ENCODE data around the gene LSR. TPM values are rescaled to one million over a fixed set of nuclear protein-coding genes. Genes with fewer than 3 reads are reported as not detected.

Gene LSR
- total RNA-seq, 2 donors from 2014 or later = 252 TPM

DNA sequence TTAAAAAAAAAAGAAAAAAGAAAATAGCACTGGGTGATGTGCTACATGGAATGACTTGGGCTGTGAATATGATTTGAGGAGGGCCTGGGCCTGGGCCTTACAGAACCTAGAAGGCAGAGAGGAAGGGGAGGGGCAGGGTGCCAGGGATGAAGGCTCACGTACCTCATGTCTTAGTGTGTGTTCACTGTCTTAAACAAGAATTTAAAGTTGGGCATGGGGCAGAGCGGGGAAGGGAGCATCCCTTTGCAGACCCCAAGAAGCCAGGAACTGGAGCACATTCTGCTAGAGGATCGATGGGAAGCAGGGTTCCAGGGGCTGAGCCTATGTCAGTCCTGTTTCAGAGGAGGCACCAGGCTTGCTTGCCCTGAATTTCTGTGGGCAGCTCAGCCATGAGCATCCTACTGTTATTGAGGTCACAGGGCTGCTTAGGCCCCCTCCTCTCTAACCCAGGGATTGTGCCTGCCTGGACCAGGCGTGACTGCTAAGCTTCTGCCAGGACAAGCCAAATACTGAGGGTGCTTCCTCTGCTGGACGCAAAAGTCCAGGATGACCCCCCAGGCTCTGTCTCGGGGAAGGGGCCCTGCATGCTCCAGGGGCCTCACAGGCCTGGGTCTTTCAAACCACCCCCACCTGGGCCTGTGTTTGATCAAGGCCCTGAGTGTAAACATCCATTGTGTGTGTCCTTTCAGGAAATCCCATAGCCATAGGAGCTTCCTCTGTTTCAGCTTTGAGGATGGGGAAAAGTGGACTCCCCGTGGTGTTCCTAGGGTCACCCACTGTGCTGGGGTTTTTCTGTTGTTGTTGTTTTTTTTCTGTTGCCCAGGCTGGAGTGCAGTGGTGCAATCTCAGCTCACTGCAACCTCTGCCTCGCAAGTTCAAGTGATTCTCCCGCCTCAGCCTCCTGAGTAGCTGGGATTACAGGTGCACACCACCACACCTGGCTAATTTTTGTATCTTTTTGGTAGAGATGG, 4.8 kb downstream of the LSR start:
- TF ChIP-seq, protein P1, sequence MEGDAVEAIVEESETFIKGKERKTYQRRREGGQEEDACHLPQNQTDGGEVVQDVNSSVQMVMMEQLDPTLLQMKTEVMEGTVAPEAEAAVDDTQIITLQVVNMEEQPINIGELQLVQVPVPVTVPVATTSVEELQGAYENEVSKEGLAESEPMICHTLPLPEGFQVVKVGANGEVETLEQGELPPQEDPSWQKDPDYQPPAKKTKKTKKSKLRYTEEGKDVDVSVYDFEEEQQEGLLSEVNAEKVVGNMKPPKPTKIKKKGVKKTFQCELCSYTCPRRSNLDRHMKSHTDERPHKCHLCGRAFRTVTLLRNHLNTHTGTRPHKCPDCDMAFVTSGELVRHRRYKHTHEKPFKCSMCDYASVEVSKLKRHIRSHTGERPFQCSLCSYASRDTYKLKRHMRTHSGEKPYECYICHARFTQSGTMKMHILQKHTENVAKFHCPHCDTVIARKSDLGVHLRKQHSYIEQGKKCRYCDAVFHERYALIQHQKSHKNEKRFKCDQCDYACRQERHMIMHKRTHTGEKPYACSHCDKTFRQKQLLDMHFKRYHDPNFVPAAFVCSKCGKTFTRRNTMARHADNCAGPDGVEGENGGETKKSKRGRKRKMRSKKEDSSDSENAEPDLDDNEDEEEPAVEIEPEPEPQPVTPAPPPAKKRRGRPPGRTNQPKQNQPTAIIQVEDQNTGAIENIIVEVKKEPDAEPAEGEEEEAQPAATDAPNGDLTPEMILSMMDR (IDR thresholded peaks at IDR 0.05) = no peak
- Histone ChIP-seq H3K27me3 (peaks cover 1% of the 10 kb centered on the region), H3K4me3 (no peak overlapping the region), H3K9me3 (no peaks in the 10 kb centered on the region), H3K36me3 (no peaks in the 10 kb centered on the region), H3K4me1 (no peaks in the 10 kb centered on the region), H3K27ac (no peak overlapping the region), H3K9ac (ENCODE audit: low read depth in 2 of 2, low read length in 2 of 2) (no peak overlapping the region)
- intact Hi-C loops (cut with DNase I) = no loop called here
- peak; percentile 12 for DNase-seq

GRCh38 chr19:35254341-35255297, 5.8 kb downstream of the LSR start:
- no peaks in the 10 kb centered on the region for H3K9me3 ChIP-seq
- intact Hi-C loops (cut with DNase I) = no loop called here
- no peak overlapping the region for H3K4me3 ChIP-seq
- no peaks in the 10 kb centered on the region for H3K4me1 ChIP-seq
- DNase-seq = peak; percentile 13
- H3K36me3 ChIP-seq = no peaks in the 10 kb centered on the region
- no peak overlapping the region for H3K27ac ChIP-seq
- no peak overlapping the region for H3K9ac ChIP-seq (ENCODE audit: low read depth in 2 of 2, low read length in 2 of 2)
- TF ChIP-seq, protein P1 (IDR thresholded peaks at IDR 0.05) = no peak
- H3K27me3 ChIP-seq = no peaks in the 10 kb centered on the region

DNA sequence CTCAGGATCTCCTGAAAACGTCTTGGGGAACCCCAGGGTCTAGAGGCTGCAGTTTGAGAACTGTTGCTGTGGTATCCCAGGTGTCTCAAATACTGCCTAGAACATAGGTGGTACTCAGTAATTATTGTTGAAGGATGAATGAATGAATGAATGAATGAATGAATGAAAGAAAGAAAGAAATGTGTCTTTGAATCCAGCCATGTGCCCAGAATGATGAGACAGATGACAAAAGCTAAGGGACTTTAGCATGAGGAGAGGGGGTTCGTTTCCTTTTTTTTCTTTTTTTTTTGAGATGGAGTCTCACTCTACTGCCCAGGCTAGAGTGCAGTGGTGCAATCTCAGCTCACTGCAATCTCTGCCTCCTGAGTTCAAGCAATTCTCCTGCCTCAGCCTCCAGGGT, 7.8 kb downstream of the LSR start:
- H3K4me1 ChIP-seq = no peaks in the 10 kb centered on the region
- intact Hi-C loops (cut with DNase I) = no loop called here
- H3K36me3 ChIP-seq = no peaks in the 10 kb centered on the region
- no peak overlapping the region for H3K9ac ChIP-seq (ENCODE audit: low read depth in 2 of 2, low read length in 2 of 2)
- H3K9me3 ChIP-seq = no peaks in the 10 kb centered on the region
- no peak for DNase-seq
- H3K27me3 ChIP-seq = no peaks in the 10 kb centered on the region
- TF ChIP-seq, protein P1 (IDR thresholded peaks at IDR 0.05) = no peak
- H3K4me3 ChIP-seq = no peak overlapping the region
- H3K27ac ChIP-seq = no peak overlapping the region

DNA sequence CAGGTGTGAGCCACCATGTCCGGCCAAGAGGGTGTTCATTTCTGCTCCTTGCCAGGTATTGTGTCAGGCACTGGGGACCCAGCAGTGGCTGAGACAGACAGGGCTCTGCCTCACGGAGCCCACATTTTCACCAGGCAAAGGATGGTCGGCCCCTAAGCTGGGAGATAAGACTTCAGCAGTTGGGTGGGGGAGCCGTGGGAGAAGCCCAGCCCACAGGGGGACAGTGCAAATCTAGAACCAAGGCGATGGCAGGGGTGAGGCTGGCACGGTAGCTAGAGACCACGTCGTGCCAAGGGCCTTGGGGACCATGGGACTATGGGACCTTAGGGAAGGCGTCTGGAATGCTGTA, 8.3 kb downstream of the LSR start:
- intact Hi-C loops (cut with DNase I) = no loop called here
- TF ChIP-seq, protein P1 (IDR thresholded peaks at IDR 0.05) = no peak
- Histone ChIP-seq H3K9ac (ENCODE audit: low read depth in 2 of 2, low read length in 2 of 2) (no peak overlapping the region), H3K9me3 (no peaks in the 10 kb centered on the region), H3K4me1 (no peaks in the 10 kb centered on the region), H3K4me3 (no peak overlapping the region), H3K27ac (no peak overlapping the region), H3K27me3 (no peaks in the 10 kb centered on the region), H3K36me3 (no peaks in the 10 kb centered on the region)
- DNase-seq = no peak

DNA sequence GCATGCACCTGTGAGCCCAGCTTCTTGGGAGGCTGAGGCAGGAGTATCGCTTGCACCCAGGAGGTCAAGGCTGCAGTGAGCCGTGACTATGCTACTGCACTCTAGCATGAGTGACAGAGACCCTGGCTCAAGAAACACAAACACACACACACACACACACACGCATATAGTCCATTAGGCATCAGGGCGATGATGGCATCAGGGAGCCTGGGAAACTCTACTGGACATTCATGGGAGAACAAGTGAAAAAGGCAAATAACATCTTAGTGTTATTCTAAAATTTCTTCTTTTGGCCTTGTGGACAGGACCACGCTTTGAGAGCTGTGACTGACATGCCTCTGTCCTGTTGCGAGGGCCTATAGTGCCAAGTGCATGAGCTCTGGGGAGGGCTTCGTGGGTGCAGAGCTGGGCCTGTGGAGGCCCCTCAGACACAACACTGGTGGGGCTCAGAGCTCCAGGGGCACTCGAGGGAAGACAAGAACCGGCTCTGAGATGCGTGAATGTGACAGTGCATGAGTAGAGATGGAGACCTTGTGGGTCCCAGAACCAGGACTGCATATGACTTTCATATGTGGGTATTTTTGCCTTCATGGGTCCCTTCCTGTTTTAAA, 12.0 kb downstream of the LSR start:
- intact Hi-C loops (cut with DNase I) = loop anchor here (10.0 kb wide), 1 partner anchor 116 kb away; the partner anchor contains the start of gene FXYD7

More for the DNA sequence above, 12.0 kb downstream of the LSR start:
- no peak overlapping the region for H3K27ac ChIP-seq
- H3K36me3 ChIP-seq = no peaks in the 10 kb centered on the region
- no peak overlapping the region for H3K4me3 ChIP-seq
- no peaks in the 10 kb centered on the region for H3K27me3 ChIP-seq
- no peak overlapping the region for H3K9ac ChIP-seq (ENCODE audit: low read depth in 2 of 2, low read length in 2 of 2)
- no peaks in the 10 kb centered on the region for H3K4me1 ChIP-seq
- DNase-seq = peak; percentile 8
- no peaks in the 10 kb centered on the region for H3K9me3 ChIP-seq
- TF ChIP-seq, protein P1 (IDR thresholded peaks at IDR 0.05) = no peak

Measured in colonic mucosa (tissue), 4 donors.